PC-9 (cell line): ENCODE measurements around the gene EGR4. TPM values are rescaled to one million over a fixed set of nuclear protein-coding genes. Genes with fewer than 3 reads are reported as not detected.

Source experiments
- BruUV-seq: library from RNA; stranded (reverse); fragments of 400-500 nt; replicated peaks from 2 replicates; lab custom pipeline; 2021; lab: Mats Ljungman, UMichigan
- CTCF ChIA-PET: fragments of 300-600 bp; sonication (Branson Sonifier 250); formaldehyde crosslinking; loops from one replicate; lab custom pipeline; 2022; ENCODE audit warnings: antibody characterized with exemption; lab: Charles Lee
- POLR2A ChIA-PET: fragments of 300-600 bp; sonication (Branson Sonifier 250); formaldehyde crosslinking; loops from one replicate; lab custom pipeline; 2022; ENCODE audit warnings: antibody characterized with exemption; ENCODE audit not compliant: unreplicated experiment; lab: Charles Lee
- DNase-seq, 2 experiments: peaks; one replicate each; pipeline versions ENCODE4 v3.0.0 to v3.0.0-alpha.2; 2015 to 2022; ENCODE audit warnings: mixed read lengths in 1 of 2
- H2AFZ ChIP-seq: fragments of 200-600 bp; sonication (generic); 2 replicates; pipeline ENCODE4 v1.8.1; 2017; ENCODE audit warnings: antibody characterized with exemption
- H3F3A ChIP-seq: fragments of 200-600 bp; sonication (generic); 2 replicates; pipeline ENCODE4 v1.8.1; 2017; ENCODE audit warnings: antibody characterized with exemption, mild to moderate bottlenecking, low read depth; ENCODE audit not compliant: insufficient read depth
- H3K27ac ChIP-seq: fragments of 200-600 bp; sonication (generic); 2 replicates; pipeline ENCODE4 v1.6.1; 2016; ENCODE audit warnings: mixed run types
- H3K27me3 ChIP-seq: fragments of 200-600 bp; sonication (generic); 2 replicates; pipeline ENCODE4 v1.6.1; 2016; ENCODE audit warnings: low read depth, mixed run types; ENCODE audit not compliant: insufficient read depth
- H3K36me3 ChIP-seq: fragments of 200-600 bp; sonication (generic); 2 replicates; pipeline ENCODE4 v1.6.1; 2016; ENCODE audit warnings: low read depth, mixed run types
- H3K4me1 ChIP-seq: fragments of 200-600 bp; sonication (generic); replicated peaks from 2 replicates; pipeline ENCODE4 v1.6.1; 2016; ENCODE audit warnings: mixed run types; ENCODE audit not compliant: insufficient read depth
- H3K4me2 ChIP-seq: fragments of 200-600 bp; sonication (generic); 2 replicates; pipeline ENCODE4 v1.6.1; 2017; ENCODE audit warnings: mixed run types
- H3K4me3 ChIP-seq: fragments of 200-600 bp; sonication (generic); 2 replicates; pipeline ENCODE4 v1.6.1; 2016; ENCODE audit warnings: mixed run types
- H3K79me2 ChIP-seq: fragments of 200-600 bp; sonication (generic); 2 replicates; pipeline ENCODE4 v1.6.1; 2017; ENCODE audit warnings: low read depth, mixed run types
- H3K9me2 ChIP-seq: fragments of 200-600 bp; sonication (generic); 2 replicates; pipeline ENCODE4 v1.8.1; 2017; ENCODE audit warnings: mild to moderate bottlenecking; ENCODE audit not compliant: insufficient read depth
- H3K9me3 ChIP-seq: fragments of 200-600 bp; sonication (generic); 2 replicates; pipeline ENCODE4 v1.8.1; 2016; ENCODE audit warnings: low read depth; ENCODE audit not compliant: insufficient read depth
- H4K20me1 ChIP-seq: fragments of 200-600 bp; sonication (generic); 2 replicates; pipeline ENCODE4 v1.8.1; 2017; ENCODE audit not compliant: insufficient read depth
- CTCF ChIP-seq: fragments of 200-600 bp; sonication (generic); conservative IDR thresholded peaks from 2 replicates; pipeline ENCODE4 v1.6.1; 2017; ENCODE audit warnings: mixed run types, antibody characterized with exemption, mild to moderate bottlenecking, moderate library complexity
- EZH2 ChIP-seq: fragments of 200-600 bp; sonication (generic); IDR thresholded peaks from 2 replicates; pipeline ENCODE4 v1.8.0; 2017; ENCODE audit warnings: antibody characterized with exemption, low read depth
- intact Hi-C: fragments of 100-400 bp; cut with micrococcal nuclease; formaldehyde crosslinking; loops from one replicate; pipeline ENCODE4 v1.10.0; 2022; ENCODE audit not compliant: unreplicated experiment
- total RNA-seq: library from RNA; stranded (reverse); gene quantifications from 2 replicates; pipeline ENCODE4 v1.2.3, GENCODE V29; 2021

EGR4 gene
- total RNA-seq, 1 experiment from 2014 or later: not detected

- no peaks in the 10 kb centered on the region for H3K9me3 ChIP-seq
- no peaks in the 10 kb centered on the region for H3K9me2 ChIP-seq
- H3K4me3 ChIP-seq: no peak overlapping the region
- CTCF ChIA-PET: no interaction called here
- H3K79me2 ChIP-seq: no peaks in the 10 kb centered on the region
- H3K27ac ChIP-seq: no peak overlapping the region
- intact Hi-C loops: no loop called here
- TF ChIP-seq CTCF: no peak
- no peak for TF ChIP-seq EZH2
- H3F3A ChIP-seq: peaks cover 28% of the 10 kb centered on the region
- BruUV-seq: no TSS peak
- H3K27me3 ChIP-seq: no peaks in the 10 kb centered on the region
- no peak overlapping the region for H2AFZ ChIP-seq
- peaks cover 21% of the 10 kb centered on the region for H4K20me1 ChIP-seq
- peak in 1 of 2 experiments; percentile 31 for DNase-seq
- no peaks in the 10 kb centered on the region; the same call in 1 of the 2 replicates for H3K4me1 ChIP-seq
- peaks cover 16% of the 10 kb centered on the region; the same call in 1 of the 2 replicates for H3K36me3 ChIP-seq
- no peak overlapping the region for H3K4me2 ChIP-seq
- POLR2A ChIA-PET: no interaction called here
Observed at GRCh38 chr2:73257021-73257420, 36.3 kb downstream of the EGR4 start.

- ChIA-PET CTCF (no interaction called here), POLR2A (no interaction called here)
- Histone ChIP-seq H3K36me3 (peaks cover 16% of the 10 kb centered on the region; the same call in 1 of the 2 replicates), H3K9me2 (no peaks in the 10 kb centered on the region), H3K4me2 (no peak overlapping the region), H3K79me2 (no peaks in the 10 kb centered on the region), H3K4me1 (no peaks in the 10 kb centered on the region; the same call in 1 of the 2 replicates), H3K9me3 (no peaks in the 10 kb centered on the region), H4K20me1 (peaks cover 21% of the 10 kb centered on the region), H3K27ac (no peak overlapping the region), H3K4me3 (no peak overlapping the region), H2AFZ (no peak overlapping the region), H3K27me3 (no peaks in the 10 kb centered on the region), H3F3A (peaks cover 32% of the 10 kb centered on the region)
- peak in 1 of 2 experiments; percentile 31 for DNase-seq
- BruUV-seq: no TSS peak
- TF ChIP-seq CTCF (no peak), EZH2 (no peak)
- intact Hi-C loops: no loop called here
Observed at GRCh38 chr2:73256618-73256922, 36.8 kb downstream of the EGR4 start.

GRCh38 chr2:73255907-73256617, 37.3 kb downstream of the EGR4 start:
- no peaks in the 10 kb centered on the region for H3K79me2 ChIP-seq
- ChIA-PET POLR2A (interaction anchor here (0.6 kb wide), 1 partner anchor 196 kb away, joined by 3 read pairs; no protein-coding TSS in a partner anchor), CTCF (interaction anchor here (0.6 kb wide), 1 partner anchor 37 kb away, joined by 3 read pairs; the partner anchor contains the start of gene EGR4)
- no peak overlapping the region for H3K27ac ChIP-seq
- H3K4me1 ChIP-seq: no peaks in the 10 kb centered on the region; the same call in 1 of the 2 replicates
- H3K9me2 ChIP-seq: no peaks in the 10 kb centered on the region
- peak in 1 of 2 experiments; percentile 27 for DNase-seq
- no peaks in the 10 kb centered on the region for H3K9me3 ChIP-seq
- no peak overlapping the region for H3K4me3 ChIP-seq
- peaks cover 33% of the 10 kb centered on the region for H3F3A ChIP-seq
- H3K4me2 ChIP-seq: no peak overlapping the region
- peaks cover 21% of the 10 kb centered on the region for H4K20me1 ChIP-seq
- no TSS peak for BruUV-seq
- peaks cover 17% of the 10 kb centered on the region; the same call in 1 of the 2 replicates for H3K36me3 ChIP-seq
- H3K27me3 ChIP-seq: no peaks in the 10 kb centered on the region
- no peak for TF ChIP-seq CTCF
- TF ChIP-seq EZH2: no peak
- intact Hi-C loops: no loop called here
- no peak overlapping the region for H2AFZ ChIP-seq
